DND-41 (cell line): ENCODE results near the gene NCAPD2.

Experiments
- ATAC-seq: fragments of 200-7000 bp; cut with Tn5 transposase; 3 replicates; pipeline ENCODE4 v1.9.1; 2021; ENCODE audit warnings: low read depth; ENCODE audit not compliant: insufficient read depth
- DNase-seq: peaks from one replicate; pipeline ENCODE4 v3.0.0-alpha.2; 2020
- H2AFZ ChIP-seq: 2 replicates; pipeline ENCODE4 v1.6.0; 2012; ENCODE audit warnings: low read depth, low read length
- H3K27ac ChIP-seq: 2 replicates; pipeline ENCODE4 v1.5.1; 2012; ENCODE audit warnings: low read length, inconsistent platforms
- H3K27me3 ChIP-seq: fragments of 200-600 bp; sonication (generic); 2 replicates; pipeline ENCODE4 v1.6.0; 2012; ENCODE audit warnings: low read length, mild to moderate bottlenecking, inconsistent platforms; ENCODE audit not compliant: insufficient read depth, poor library complexity
- H3K36me3 ChIP-seq: 2 replicates; pipeline ENCODE4 v1.5.1; 2012; ENCODE audit warnings: low read length, inconsistent platforms; ENCODE audit not compliant: insufficient read depth
- H3K4me1 ChIP-seq: 2 replicates; pipeline ENCODE4 v1.5.1; 2012; ENCODE audit warnings: mild to moderate bottlenecking, low read length; ENCODE audit not compliant: insufficient read depth
- H3K4me2 ChIP-seq: 2 replicates; pipeline ENCODE4 v1.6.0; 2012; ENCODE audit warnings: mild to moderate bottlenecking, moderate library complexity, low read length, inconsistent platforms; ENCODE audit not compliant: insufficient read depth
- H3K4me3 ChIP-seq, 2 experiments: fragments of 200-600 bp in 1 of 2; shearing (Covaris generic) in 1 of 2; 2 replicates each; pipeline ENCODE4 v1.5.1; 2012 to 2016; ENCODE audit warnings: inconsistent platforms in 2 of 2, low read length in 2 of 2, mild to moderate bottlenecking in 2 of 2, low read depth in 1 of 2, moderate library complexity in 1 of 2
- H3K79me2 ChIP-seq: 2 replicates; pipeline ENCODE4 v1.6.0; 2012; ENCODE audit warnings: low read length, inconsistent platforms; ENCODE audit not compliant: insufficient read depth
- H3K9ac ChIP-seq: 2 replicates; pipeline ENCODE4 v1.6.0; 2012; ENCODE audit warnings: low read depth, mild to moderate bottlenecking, inconsistent platforms, low read length, moderate library complexity
- H3K9me3 ChIP-seq: 2 replicates; pipeline ENCODE4 v1.5.1; 2012; ENCODE audit warnings: low read length, moderate library complexity, mild to moderate bottlenecking, inconsistent platforms; ENCODE audit not compliant: insufficient read depth, severe bottlenecking
- H4K20me1 ChIP-seq: 2 replicates; pipeline ENCODE4 v1.6.0; 2012; ENCODE audit warnings: low read length; ENCODE audit not compliant: insufficient read depth
- EZH2 ChIP-seq: IDR thresholded peaks from 3 replicates; pipeline ENCODE4 v1.6.1; 2012; ENCODE audit warnings: borderline replicate concordance, low read depth, mild to moderate bottlenecking, moderate library complexity, low read length, inconsistent platforms; ENCODE audit not compliant: severe bottlenecking
- TF ChIP-seq, protein P1 (sequence below): IDR thresholded peaks from 2 replicates; pipeline ENCODE4 v1.5.1; 2012; ENCODE audit warnings: borderline replicate concordance, low read length, moderate library complexity, mild to moderate bottlenecking; ENCODE audit not compliant: poor library complexity, severe bottlenecking; ENCODE audit errors: extremely low read depth

The NCAPD2 gene

DNA sequence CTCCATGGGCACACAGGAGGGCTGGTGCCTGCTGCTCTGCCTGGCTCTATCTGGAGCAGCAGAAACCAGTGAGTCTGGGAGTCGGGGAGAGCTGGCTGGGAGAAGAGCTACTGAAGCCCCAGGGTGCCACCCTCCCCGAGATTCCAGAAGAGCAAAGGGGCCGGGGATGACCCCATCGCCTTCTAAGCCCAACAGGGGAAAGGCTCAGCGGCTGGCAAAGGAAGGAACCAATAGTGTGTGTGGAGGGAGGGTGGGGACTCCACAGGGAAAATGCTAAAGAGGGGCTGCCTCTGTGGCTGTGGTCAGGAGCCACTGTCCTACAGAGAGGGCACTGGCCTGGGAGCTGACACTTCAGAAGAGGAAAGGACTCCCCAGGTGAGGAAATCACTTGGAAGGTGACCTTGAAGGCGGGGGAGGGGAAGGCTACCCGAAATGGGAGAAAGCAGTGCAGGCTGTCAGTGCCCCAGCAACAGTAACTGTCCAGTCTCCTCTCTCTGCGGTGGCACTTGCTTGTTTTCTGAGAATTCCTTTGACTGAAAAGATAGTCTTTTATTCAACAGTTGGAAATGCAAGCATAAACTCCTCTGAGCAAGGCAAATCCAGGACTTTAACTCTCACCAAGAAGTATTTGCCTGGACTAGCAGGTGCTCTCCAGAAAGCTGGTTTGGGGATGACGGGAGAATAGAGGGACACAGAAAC is 41.5 kb upstream of the NCAPD2 start:
- Histone ChIP-seq H4K20me1 (no peaks in the 10 kb centered on the region), H3K9me3 (no peaks in the 10 kb centered on the region), H3K4me1 (peaks cover 32% of the 10 kb centered on the region), H3K27me3 (no peaks in the 10 kb centered on the region), H3K79me2 (peaks cover 22% of the 10 kb centered on the region), H3K9ac (peak overlapping the region; percentile 87), H3K4me2 (peak overlapping the region; percentile 84), H2AFZ (peak overlapping the region; percentile 85), H3K36me3 (peaks cover 31% of the 10 kb centered on the region), H3K27ac (peak overlapping the region; percentile 97), H3K4me3 (peak overlapping the region; percentile 36 to 78)
- no peak; the same call in 2 of the 3 replicates for ATAC-seq
- peak; percentile 40 for DNase-seq
- TF ChIP-seq, protein P1, sequence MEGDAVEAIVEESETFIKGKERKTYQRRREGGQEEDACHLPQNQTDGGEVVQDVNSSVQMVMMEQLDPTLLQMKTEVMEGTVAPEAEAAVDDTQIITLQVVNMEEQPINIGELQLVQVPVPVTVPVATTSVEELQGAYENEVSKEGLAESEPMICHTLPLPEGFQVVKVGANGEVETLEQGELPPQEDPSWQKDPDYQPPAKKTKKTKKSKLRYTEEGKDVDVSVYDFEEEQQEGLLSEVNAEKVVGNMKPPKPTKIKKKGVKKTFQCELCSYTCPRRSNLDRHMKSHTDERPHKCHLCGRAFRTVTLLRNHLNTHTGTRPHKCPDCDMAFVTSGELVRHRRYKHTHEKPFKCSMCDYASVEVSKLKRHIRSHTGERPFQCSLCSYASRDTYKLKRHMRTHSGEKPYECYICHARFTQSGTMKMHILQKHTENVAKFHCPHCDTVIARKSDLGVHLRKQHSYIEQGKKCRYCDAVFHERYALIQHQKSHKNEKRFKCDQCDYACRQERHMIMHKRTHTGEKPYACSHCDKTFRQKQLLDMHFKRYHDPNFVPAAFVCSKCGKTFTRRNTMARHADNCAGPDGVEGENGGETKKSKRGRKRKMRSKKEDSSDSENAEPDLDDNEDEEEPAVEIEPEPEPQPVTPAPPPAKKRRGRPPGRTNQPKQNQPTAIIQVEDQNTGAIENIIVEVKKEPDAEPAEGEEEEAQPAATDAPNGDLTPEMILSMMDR, result peak; percentile 2
- TF ChIP-seq EZH2, result no peak

DNA sequence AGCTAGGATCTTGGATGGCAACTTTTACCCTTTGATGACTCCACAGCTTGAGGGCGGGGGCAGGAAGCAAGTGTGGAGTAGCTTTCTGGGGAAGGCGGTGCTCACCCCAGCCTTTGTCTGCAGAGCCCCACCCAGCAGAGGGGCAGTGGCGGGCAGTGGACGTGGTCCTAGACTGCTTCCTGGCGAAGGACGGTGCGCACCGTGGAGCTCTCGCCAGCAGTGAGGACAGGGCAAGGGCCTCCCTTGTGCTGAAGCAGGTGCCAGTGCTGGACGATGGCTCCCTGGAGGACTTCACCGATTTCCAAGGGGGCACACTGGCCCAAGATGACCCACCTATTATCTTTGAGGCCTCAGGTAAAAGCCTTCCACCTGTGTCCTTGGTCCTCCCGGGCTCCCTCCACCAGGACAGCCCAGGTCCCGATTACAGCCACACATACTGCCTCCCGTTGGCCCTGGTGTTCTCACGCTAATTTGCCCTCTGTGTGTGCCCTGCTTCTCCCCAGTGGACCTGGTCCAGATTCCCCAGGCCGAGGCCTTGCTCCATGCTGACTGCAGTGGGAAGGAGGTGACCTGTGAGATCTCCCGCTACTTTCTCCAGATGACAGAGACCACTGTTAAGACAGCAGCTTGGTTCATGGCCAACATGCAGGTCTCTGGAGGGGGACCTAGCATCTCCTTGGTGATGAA is 40.8 kb upstream of the NCAPD2 start:
- Histone ChIP-seq H3K4me3 (peak overlapping the region; percentile 36 to 78), H3K27ac (peak overlapping the region; percentile 97), H3K4me1 (peaks cover 32% of the 10 kb centered on the region), H3K27me3 (no peaks in the 10 kb centered on the region), H3K9me3 (no peaks in the 10 kb centered on the region), H3K9ac (peak overlapping the region; percentile 87), H3K79me2 (peaks cover 22% of the 10 kb centered on the region), H4K20me1 (no peaks in the 10 kb centered on the region), H2AFZ (peak overlapping the region; percentile 85; the same call in 1 of the 2 replicates), H3K36me3 (peaks cover 36% of the 10 kb centered on the region), H3K4me2 (peak overlapping the region; percentile 84)
- no peak for ATAC-seq
- TF ChIP-seq, protein P1, result no peak
- no peak for TF ChIP-seq EZH2
- peak; percentile 60 for DNase-seq

GRCh38 chr12:6457220-6457945 is 36.5 kb upstream of the NCAPD2 start:
- no peak for TF ChIP-seq EZH2
- TF ChIP-seq, protein P1, result no peak
- Histone ChIP-seq H2AFZ (no peak overlapping the region), H3K36me3 (peaks cover 70% of the 10 kb centered on the region), H3K79me2 (peaks cover 12% of the 10 kb centered on the region), H3K4me3 (no peak overlapping the region), H3K27ac (peak overlapping the region; percentile 22; the same call in 1 of the 2 replicates), H3K4me1 (peaks cover 40% of the 10 kb centered on the region), H3K27me3 (no peaks in the 10 kb centered on the region), H4K20me1 (no peaks in the 10 kb centered on the region), H3K4me2 (no peak overlapping the region), H3K9ac (no peak overlapping the region), H3K9me3 (no peaks in the 10 kb centered on the region)
- ATAC-seq (no peak), DNase-seq (no peak)
